ENCODE results near the gene LRR1. TPM values are rescaled to one million over a fixed set of nuclear protein-coding genes. Genes with fewer than 3 reads are reported as not detected.
A peak's percentile ranks its signal among the peaks of the same experiment; 100 is the strongest.

Gene LRR1
- 44.2 and 45.4 TPM in 2 replicates for total RNA-seq

- intact Hi-C loops (cut with micrococcal nuclease) = loop anchor here (1.0 kb wide), 2 partner anchors 12 to 22 kb away; partner anchors contain the start of genes MGAT2, RPL36AL and RPS29
- no peaks in the 10 kb centered on the region for H3K9me3 Mint-ChIP-seq
- peak within 1 kb of the TSS; percentile 92 for H3K4me3 Mint-ChIP-seq (ENCODE audit: low read depth)
- H3K27ac Mint-ChIP-seq = peak within 1 kb of the TSS; percentile 92
- DNase-seq (ENCODE audit: low spot score) = peak; percentile 84
- peaks cover 37% of the 10 kb centered on the region for H3K4me1 Mint-ChIP-seq (ENCODE audit: low read depth)
- peaks cover 25% of the 10 kb centered on the region for H3K36me3 Mint-ChIP-seq (ENCODE audit: low read depth)
- H3K27me3 Mint-ChIP-seq (ENCODE audit: low read depth) = no peaks in the 10 kb centered on the region
Measured at GRCh38 chr14:49598485-49599300, at the start of gene LRR1. Gene LRR1 (plus strand): TSS chr14:49598940. CDS start chr14:49599021, 81 bp downstream.

GRCh38 chr14:49549446-49549845, 49.3 kb upstream of the LRR1 start:
- Mint-ChIP-seq H3K9me3 (no peaks in the 10 kb centered on the region), H3K4me1 (ENCODE audit: low read depth) (no peaks in the 10 kb centered on the region), H3K27me3 (ENCODE audit: low read depth) (peaks cover 4% of the 10 kb centered on the region), H3K4me3 (ENCODE audit: low read depth) (no peak overlapping the region), H3K27ac (no peak overlapping the region), H3K36me3 (ENCODE audit: low read depth) (no peaks in the 10 kb centered on the region)
- intact Hi-C loops (cut with micrococcal nuclease) = no loop called here
- DNase-seq (ENCODE audit: low spot score) = no peak

- H3K4me3 Mint-ChIP-seq (ENCODE audit: low read depth) = no peak overlapping the region
- intact Hi-C loops (cut with micrococcal nuclease) = no loop called here
- no peaks in the 10 kb centered on the region for H3K4me1 Mint-ChIP-seq (ENCODE audit: low read depth)
- no peak overlapping the region for H3K27ac Mint-ChIP-seq
- H3K27me3 Mint-ChIP-seq (ENCODE audit: low read depth) = peaks cover 4% of the 10 kb centered on the region
- H3K9me3 Mint-ChIP-seq = no peaks in the 10 kb centered on the region
- no peak for DNase-seq (ENCODE audit: low spot score)
- H3K36me3 Mint-ChIP-seq (ENCODE audit: low read depth) = no peaks in the 10 kb centered on the region
Measured at GRCh38 chr14:49549881-49550280, 48.9 kb upstream of the LRR1 start.

GRCh38 chr14:49550286-49551184, 48.2 kb upstream of the LRR1 start:
- DNase-seq (ENCODE audit: low spot score) = no peak
- H3K36me3 Mint-ChIP-seq (ENCODE audit: low read depth) = no peaks in the 10 kb centered on the region

GRCh38 chr14:49551569-49551968, 47.2 kb upstream of the LRR1 start:
- intact Hi-C loops (cut with micrococcal nuclease) = no loop called here
- no peak for DNase-seq (ENCODE audit: low spot score)
- no peak overlapping the region for H3K4me3 Mint-ChIP-seq (ENCODE audit: low read depth)
- no peaks in the 10 kb centered on the region for H3K36me3 Mint-ChIP-seq (ENCODE audit: low read depth)
- H3K9me3 Mint-ChIP-seq = no peaks in the 10 kb centered on the region
- H3K27me3 Mint-ChIP-seq (ENCODE audit: low read depth) = peaks cover 4% of the 10 kb centered on the region
- H3K27ac Mint-ChIP-seq = no peak overlapping the region
- H3K4me1 Mint-ChIP-seq (ENCODE audit: low read depth) = no peaks in the 10 kb centered on the region

More at GRCh38 chr14:49550286-49551184, 48.2 kb upstream of the LRR1 start:
- Mint-ChIP-seq H3K27ac (no peak overlapping the region), H3K4me3 (ENCODE audit: low read depth) (no peak overlapping the region), H3K27me3 (ENCODE audit: low read depth) (peaks cover 4% of the 10 kb centered on the region), H3K9me3 (no peaks in the 10 kb centered on the region), H3K4me1 (ENCODE audit: low read depth) (no peaks in the 10 kb centered on the region)
- intact Hi-C loops (cut with micrococcal nuclease) = no loop called here

- H3K36me3 Mint-ChIP-seq (ENCODE audit: low read depth) = no peaks in the 10 kb centered on the region
- H3K27ac Mint-ChIP-seq = no peak overlapping the region
- DNase-seq (ENCODE audit: low spot score) = no peak
- intact Hi-C loops (cut with micrococcal nuclease) = no loop called here
- peaks cover 4% of the 10 kb centered on the region for H3K27me3 Mint-ChIP-seq (ENCODE audit: low read depth)
- no peaks in the 10 kb centered on the region for H3K4me1 Mint-ChIP-seq (ENCODE audit: low read depth)
- no peak overlapping the region for H3K4me3 Mint-ChIP-seq (ENCODE audit: low read depth)
- H3K9me3 Mint-ChIP-seq = no peaks in the 10 kb centered on the region
Measured at GRCh38 chr14:49553106-49553505, 45.6 kb upstream of the LRR1 start.

GRCh38 chr14:49553892-49554291, 44.8 kb upstream of the LRR1 start:
- intact Hi-C loops (cut with micrococcal nuclease) = no loop called here
- Mint-ChIP-seq H3K36me3 (ENCODE audit: low read depth) (no peaks in the 10 kb centered on the region), H3K4me1 (ENCODE audit: low read depth) (no peaks in the 10 kb centered on the region), H3K27ac (no peak overlapping the region), H3K27me3 (ENCODE audit: low read depth) (peaks cover 4% of the 10 kb centered on the region), H3K4me3 (ENCODE audit: low read depth) (no peak overlapping the region), H3K9me3 (no peaks in the 10 kb centered on the region)
- DNase-seq (ENCODE audit: low spot score) = no peak

GRCh38 chr14:49559979-49560768, 38.6 kb upstream of the LRR1 start:
- H3K27me3 Mint-ChIP-seq (ENCODE audit: low read depth) = peaks cover 5% of the 10 kb centered on the region
- no peaks in the 10 kb centered on the region for H3K36me3 Mint-ChIP-seq (ENCODE audit: low read depth)
- H3K4me3 Mint-ChIP-seq (ENCODE audit: low read depth) = no peak overlapping the region
- intact Hi-C loops (cut with micrococcal nuclease) = no loop called here
- H3K9me3 Mint-ChIP-seq = no peaks in the 10 kb centered on the region
- no peak overlapping the region for H3K27ac Mint-ChIP-seq
- H3K4me1 Mint-ChIP-seq (ENCODE audit: low read depth) = no peaks in the 10 kb centered on the region
- DNase-seq (ENCODE audit: low spot score) = no peak

- no peak overlapping the region for H3K27ac Mint-ChIP-seq
- DNase-seq (ENCODE audit: low spot score) = no peak
- H3K27me3 Mint-ChIP-seq (ENCODE audit: low read depth) = peaks cover 1% of the 10 kb centered on the region
- no peak overlapping the region for H3K4me3 Mint-ChIP-seq (ENCODE audit: low read depth)
- intact Hi-C loops (cut with micrococcal nuclease) = no loop called here
- H3K4me1 Mint-ChIP-seq (ENCODE audit: low read depth) = peaks cover 1% of the 10 kb centered on the region
- peaks cover 8% of the 10 kb centered on the region for H3K36me3 Mint-ChIP-seq (ENCODE audit: low read depth)
- H3K9me3 Mint-ChIP-seq = no peaks in the 10 kb centered on the region
Measured at GRCh38 chr14:49566714-49567113, 32.0 kb upstream of the LRR1 start.

GRCh38 chr14:49569281-49569680, 29.5 kb upstream of the LRR1 start:
- H3K27ac Mint-ChIP-seq = no peak overlapping the region
- peaks cover 32% of the 10 kb centered on the region for H3K36me3 Mint-ChIP-seq (ENCODE audit: low read depth)
- intact Hi-C loops (cut with micrococcal nuclease) = no loop called here
- peaks cover 1% of the 10 kb centered on the region for H3K4me1 Mint-ChIP-seq (ENCODE audit: low read depth)
- DNase-seq (ENCODE audit: low spot score) = no peak
- H3K27me3 Mint-ChIP-seq (ENCODE audit: low read depth) = no peaks in the 10 kb centered on the region
- H3K4me3 Mint-ChIP-seq (ENCODE audit: low read depth) = no peak overlapping the region
- H3K9me3 Mint-ChIP-seq = peaks cover 3% of the 10 kb centered on the region

- H3K4me1 Mint-ChIP-seq (ENCODE audit: low read depth) = peaks cover 14% of the 10 kb centered on the region
- intact Hi-C loops (cut with micrococcal nuclease) = no loop called here
- no peaks in the 10 kb centered on the region for H3K27me3 Mint-ChIP-seq (ENCODE audit: low read depth)
- H3K36me3 Mint-ChIP-seq (ENCODE audit: low read depth) = peaks cover 66% of the 10 kb centered on the region
- H3K9me3 Mint-ChIP-seq = peaks cover 3% of the 10 kb centered on the region
- no peak for DNase-seq (ENCODE audit: low spot score)
- no peak overlapping the region for H3K4me3 Mint-ChIP-seq (ENCODE audit: low read depth)
- no peak overlapping the region for H3K27ac Mint-ChIP-seq
Measured at GRCh38 chr14:49574038-49574437, 24.7 kb upstream of the LRR1 start.

GRCh38 chr14:49578141-49578540, 20.6 kb upstream of the LRR1 start:
- Mint-ChIP-seq H3K9me3 (no peaks in the 10 kb centered on the region), H3K4me1 (ENCODE audit: low read depth) (peaks cover 44% of the 10 kb centered on the region), H3K36me3 (ENCODE audit: low read depth) (peaks cover 80% of the 10 kb centered on the region), H3K4me3 (ENCODE audit: low read depth) (no peak overlapping the region), H3K27me3 (ENCODE audit: low read depth) (no peaks in the 10 kb centered on the region), H3K27ac (peak overlapping the region; percentile 48)
- no peak for DNase-seq (ENCODE audit: low spot score)
- intact Hi-C loops (cut with micrococcal nuclease) = no loop called here
